GM23338 (cell line): ENCODE data around the gene PGAP6. TPM values are rescaled to one million over a fixed set of nuclear protein-coding genes. Genes with fewer than 3 reads are reported as not detected.

Experiments
- ATAC-seq: fragments of 200-7000 bp; cut with Tn5 transposase; 3 replicates; pipeline ENCODE4 v1.9.1; 2020
- DNase-seq: peaks from one replicate; pipeline ENCODE4 v3.0.0-alpha.2; 2015; ENCODE audit warnings: low spot score
- H2AFZ ChIP-seq: fragments of 200-600 bp; sonication (generic); 2 replicates; pipeline ENCODE4 v1.8.0; 2016; ENCODE audit warnings: antibody characterized with exemption, mild to moderate bottlenecking, moderate library complexity
- H3F3A ChIP-seq: fragments of 200-600 bp; sonication (generic); replicated peaks from 2 replicates; pipeline ENCODE4 v1.8.0; 2017; ENCODE audit warnings: antibody characterized with exemption, mixed run types, low read depth
- H3K27ac ChIP-seq: fragments of 200-600 bp; sonication (generic); 2 replicates; pipeline ENCODE4 v1.6.1; 2016; ENCODE audit warnings: low read depth
- H3K27me3 ChIP-seq: fragments of 200-600 bp; sonication (generic); 2 replicates; pipeline ENCODE4 v1.8.0; 2016; ENCODE audit warnings: mild to moderate bottlenecking, mixed run types, moderate library complexity; ENCODE audit not compliant: insufficient read depth
- H3K36me3 ChIP-seq: fragments of 200-600 bp; sonication (generic); 2 replicates; pipeline ENCODE4 v1.8.0; 2016; ENCODE audit warnings: mild to moderate bottlenecking; ENCODE audit not compliant: insufficient read depth
- H3K4me1 ChIP-seq: fragments of 200-600 bp; sonication (generic); 2 replicates; pipeline ENCODE4 v1.8.0; 2016; ENCODE audit warnings: mild to moderate bottlenecking, moderate library complexity; ENCODE audit not compliant: insufficient read depth
- H3K4me2 ChIP-seq: fragments of 200-600 bp; sonication (generic); 2 replicates; pipeline ENCODE4 v1.7.1; 2017; ENCODE audit warnings: mixed run types
- H3K4me3 ChIP-seq: fragments of 200-600 bp; sonication (generic); 2 replicates; pipeline ENCODE4 v1.6.1; 2016; ENCODE audit warnings: mixed run types
- H3K79me2 ChIP-seq: fragments of 200-600 bp; sonication (generic); replicated peaks from 2 replicates; pipeline ENCODE4 v1.8.0; 2017; ENCODE audit warnings: mild to moderate bottlenecking; ENCODE audit not compliant: insufficient read depth
- H3K9me2 ChIP-seq: fragments of 200-600 bp; sonication (generic); 2 replicates; pipeline ENCODE4 v1.8.0; 2017; ENCODE audit not compliant: insufficient read depth
- H4K20me1 ChIP-seq: fragments of 200-600 bp; sonication (generic); replicated peaks from 2 replicates; pipeline ENCODE4 v1.8.0; 2017; ENCODE audit warnings: mild to moderate bottlenecking; ENCODE audit not compliant: insufficient read depth
- H3K27ac Mint-ChIP-seq: 2 replicates; pipeline ENCODE4 v1.8.0; 2020; ENCODE audit warnings: inconsistent platforms, mild to moderate bottlenecking, moderate library complexity, mixed read lengths
- H3K27me3 Mint-ChIP-seq: 3 replicates; pipeline ENCODE4 v1.8.0; 2022; ENCODE audit warnings: low read depth, mild to moderate bottlenecking, moderate library complexity, mixed read lengths, inconsistent platforms; ENCODE audit not compliant: insufficient read depth, poor library complexity
- H3K36me3 Mint-ChIP-seq: 3 replicates; pipeline ENCODE4 v1.8.0; 2021; ENCODE audit warnings: low read depth, mild to moderate bottlenecking, inconsistent platforms, moderate library complexity, mixed read lengths
- H3K4me1 Mint-ChIP-seq: 3 replicates; pipeline ENCODE4 v1.8.0; 2020; ENCODE audit warnings: mild to moderate bottlenecking, inconsistent platforms, mixed read lengths
- H3K4me3 Mint-ChIP-seq: 3 replicates; pipeline ENCODE4 v1.8.0; 2021; ENCODE audit warnings: moderate library complexity, mild to moderate bottlenecking, inconsistent platforms, mixed read lengths
- H3K9me3 Mint-ChIP-seq: 3 replicates; pipeline ENCODE4 v1.8.0; 2020; ENCODE audit warnings: moderate library complexity, mild to moderate bottlenecking, inconsistent platforms, mixed read lengths
- CREB1 ChIP-seq: fragments of 250-450 bp; sonication (Bioruptor Pico); IDR thresholded peaks from 2 replicates; pipeline ENCODE4 v1.5.0; 2020; ENCODE audit warnings: low read depth, mild to moderate bottlenecking, moderate library complexity
- CTCF ChIP-seq, 2 experiments: fragments of 200-600 bp in 1 of 2; sonication (generic) in 1 of 2; conservative IDR thresholded peaks; 2 replicates each; pipeline versions ENCODE4 v1.5.1 to v1.6.1; 2016 to 2017; ENCODE audit warnings: antibody characterized with exemption in 2 of 2, low read depth in 2 of 2, mild to moderate bottlenecking in 2 of 2, moderate library complexity in 1 of 2
- EZH2 ChIP-seq: fragments of 200-600 bp; sonication (generic); IDR thresholded peaks from one replicate; pipeline ENCODE4 v1.8.0; 2017; ENCODE audit warnings: antibody characterized with exemption, mild to moderate bottlenecking, low read depth; ENCODE audit not compliant: unreplicated experiment
- REST ChIP-seq: IDR thresholded peaks from one replicate; pipeline ENCODE4 v1.6.1; 2018; ENCODE audit warnings: antibody characterized with exemption; ENCODE audit not compliant: unreplicated experiment
- ZNF331 ChIP-seq: fragments of 250-450 bp; sonication (Bioruptor Pico); IDR thresholded peaks from 2 replicates; pipeline ENCODE4 v1.5.0; 2020; ENCODE audit warnings: low read depth, mild to moderate bottlenecking, moderate library complexity
- ZNF462 ChIP-seq: fragments of 250-450 bp; sonication (Bioruptor Pico); IDR thresholded peaks from 2 replicates; pipeline ENCODE4 v1.5.0; 2020; ENCODE audit warnings: mild to moderate bottlenecking, moderate library complexity
- polyA plus RNA-seq: library from polyadenylated mRNA; unstranded; fragments of >200 nt; fragmentation: Nextera tagmentation; extraction: Ambion mirVana; gene quantifications from 2 replicates; pipeline ENCODE4 v1.2.1, GENCODE V29; 2016
- total RNA-seq: library from RNA; depleted of rRNA; stranded (reverse); fragments of >200 nt; shearing (Covaris generic); gene quantifications from 2 replicates; pipeline ENCODE4 v1.2.3, GENCODE V29; 2014

The PGAP6 gene
- total and polyA plus RNA-seq, 2 experiments from 2014 or later = 25.1 to 112 TPM

GRCh38 chr16:375927-376816, 5.6 kb downstream of the PGAP6 start:
- Histone ChIP-seq H3K27ac (no peak overlapping the region), H3K4me1 (peaks cover 6% of the 10 kb centered on the region), H3K9me2 (no peaks in the 10 kb centered on the region), H3F3A (peaks cover 7% of the 10 kb centered on the region; the same call in 1 of the 2 replicates), H3K79me2 (peaks cover 27% of the 10 kb centered on the region), H3K4me2 (no peak overlapping the region), H3K4me3 (no peak overlapping the region), H3K27me3 (no peaks in the 10 kb centered on the region), H3K36me3 (peaks cover 3% of the 10 kb centered on the region; the same call in 1 of the 2 replicates), H4K20me1 (peaks cover 5% of the 10 kb centered on the region), H2AFZ (no peak overlapping the region)
- H3K27ac Mint-ChIP-seq = no peak overlapping the region
- H3K9me3 Mint-ChIP-seq = no peaks in the 10 kb centered on the region; the same call in 2 of the 3 replicates
- peaks cover 19% of the 10 kb centered on the region for H3K36me3 Mint-ChIP-seq
- no peak for ATAC-seq
- no peak overlapping the region for H3K4me3 Mint-ChIP-seq
- H3K27me3 Mint-ChIP-seq = peaks cover 8% of the 10 kb centered on the region
- H3K4me1 Mint-ChIP-seq = peaks cover 13% of the 10 kb centered on the region; the same call in 2 of the 3 replicates
- DNase-seq = no peak
- TF ChIP-seq EZH2 = no peak
- TF ChIP-seq REST = no peak
- TF ChIP-seq ZNF331 = no peak
- TF ChIP-seq CTCF (conservative IDR thresholded peaks at IDR 0.05; ENCODE audit: low read depth in 2 of 2) = no peak
- TF ChIP-seq CREB1 (CRISPR knock-in tag) = no peak
- no peak for TF ChIP-seq ZNF462 (CRISPR knock-in tag)
